Activated CD4-positive, alpha-beta T cell treated with anti-CD3 and anti-CD28 coated beads, Interleukin-2, amount 50 U/mL, for 24 hours (primary cell): ENCODE data around the gene TFG.

ENCODE experiments used
- DNase-seq, 2 donors: peaks; one replicate each; pipeline ENCODE4 v3.0.0-alpha.2; 2020; ENCODE audit warnings: low read depth in 1 of 2, low spot score in 1 of 2

TFG gene

DNA sequence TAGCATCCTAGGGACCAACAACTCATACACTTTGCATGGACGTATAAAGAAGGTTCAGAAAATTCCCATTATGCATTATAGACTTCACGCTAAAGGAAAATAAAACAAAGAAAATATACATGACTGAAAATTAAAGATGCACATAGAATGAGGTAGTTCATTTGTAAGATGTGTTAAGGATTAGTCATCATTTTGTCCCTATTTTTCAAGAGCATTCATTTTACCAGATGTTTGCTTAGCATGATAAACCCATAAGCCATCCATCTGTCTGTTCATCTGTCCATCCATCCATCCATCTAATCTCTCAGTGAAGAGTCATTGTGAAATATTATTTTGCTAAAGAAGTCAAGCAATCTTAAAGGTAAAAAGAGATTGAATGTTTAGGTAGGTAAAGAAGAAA, 80.3 kb downstream of the TFG start:
- no peak for DNase-seq

DNA sequence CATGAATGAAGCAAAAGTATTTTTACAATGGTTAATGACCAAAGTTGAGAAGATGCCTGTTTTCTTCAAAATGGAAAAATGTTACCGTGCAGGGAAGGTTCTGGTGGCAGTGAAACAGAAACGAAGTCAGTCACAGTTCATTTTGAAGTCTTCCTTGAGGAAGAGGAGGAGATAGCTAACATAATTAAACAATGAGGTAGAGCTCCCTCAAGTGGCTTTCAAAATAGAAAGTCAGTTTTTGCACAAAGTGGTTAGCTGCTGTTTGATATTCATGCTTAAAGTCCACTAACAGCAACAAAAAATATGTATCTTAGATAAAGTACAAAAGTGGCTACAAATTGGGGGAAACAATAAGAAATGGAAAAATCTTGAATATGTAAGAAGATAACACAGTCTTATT, 87.3 kb downstream of the TFG start:
- DNase-seq = no peak

DNA sequence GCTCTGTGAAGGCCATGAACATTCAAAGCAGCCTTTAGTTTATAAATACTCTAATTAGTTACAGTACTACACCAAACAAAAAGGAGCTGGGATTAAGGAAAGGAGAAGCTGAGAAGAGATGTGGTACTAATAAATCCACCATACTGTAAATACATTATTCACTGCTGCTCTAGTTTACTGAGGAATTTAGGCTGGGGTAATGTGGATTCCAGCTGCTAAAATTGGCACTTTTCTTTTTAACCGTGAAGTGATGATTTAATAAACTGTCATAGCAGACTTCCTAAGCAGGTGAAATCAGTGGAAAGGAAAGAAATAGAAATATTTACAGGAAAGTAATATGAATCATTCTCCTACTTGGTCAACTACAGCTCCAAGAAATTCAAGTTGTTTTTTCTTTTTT, 88.7 kb downstream of the TFG start:
- DNase-seq = no peak
